ENCODE measurements around the gene CD96.

Gene CD96

GRCh38 chr3:111639316-111639715 is 97.3 kb downstream of the CD96 start:
- peaks cover 0 to 3% (median 0%) of the 10 kb centered on the region in 3 experiments for H3K27me3 ChIP-seq (ENCODE audit: control insufficient read depth in 3 of 3, insufficient read depth in 3 of 3, low read depth in 1 of 3, low read length in 3 of 3)
- H4K91ac ChIP-seq (ENCODE audit: low read depth, low read length, poor library complexity): no peak overlapping the region
- H3K4me3 ChIP-seq (ENCODE audit: low read length in 2 of 2): no peak overlapping the region
- no peak overlapping the region for H3K4me2 ChIP-seq (ENCODE audit: insufficient read depth, low read length, poor library complexity, severe bottlenecking)
- H2AK5ac ChIP-seq (ENCODE audit: low read depth, low read length): no peak overlapping the region
- H3K23ac ChIP-seq (ENCODE audit: low read depth, low read length, poor library complexity): no peak overlapping the region
- H3K18ac ChIP-seq (ENCODE audit: low read length): no peak overlapping the region
- H3K14ac ChIP-seq (ENCODE audit: low read length): no peak overlapping the region
- H2BK15ac ChIP-seq (ENCODE audit: low read length): no peak overlapping the region
- peaks cover 2 to 5% of the 10 kb centered on the region in 2 donors for H3K4me1 ChIP-seq (ENCODE audit: control insufficient read depth in 2 of 2, insufficient read depth in 1 of 2, low read depth in 1 of 2, low read length in 2 of 2)
- no peak overlapping the region for H3K27ac ChIP-seq (replicated peaks; ENCODE audit: low read length)
- no peak overlapping the region for H2BK120ac ChIP-seq (ENCODE audit: low read depth, low read length)
- H3K36me3 ChIP-seq (replicated peaks in 1 of 2; ENCODE audit: control insufficient read depth in 2 of 2, insufficient read depth in 2 of 2, low read length in 2 of 2): no peaks in the 10 kb centered on the region
- no peak overlapping the region for H2BK12ac ChIP-seq (ENCODE audit: low read length)
- H3K9me3 ChIP-seq (replicated peaks in 1 of 2; ENCODE audit: control insufficient read depth in 2 of 2, insufficient read depth in 1 of 2, low read depth in 1 of 2, low read length in 2 of 2): no peaks in the 10 kb centered on the region
- WGBS, 2 donors (ENCODE audit: extremely low coverage in 2 of 2, insufficient read length in 2 of 2, insufficient replicate concordance in 1 of 2): no CpG with 5 or more reads among the region's 4 CpGs
- no peaks in the 10 kb centered on the region for H3K79me1 ChIP-seq (ENCODE audit: low read depth, low read length)
- H3K4ac ChIP-seq (ENCODE audit: low read length): no peak overlapping the region
- DNase-seq (ENCODE audit: low spot score): no peak
- no peak overlapping the region for H2BK5ac ChIP-seq (ENCODE audit: low read length)
- H4K8ac ChIP-seq (ENCODE audit: low read depth, low read length): no peak overlapping the region
- no peak overlapping the region for H3K9ac ChIP-seq (ENCODE audit: low read depth, low read length, poor library complexity)
- H2AFZ ChIP-seq (ENCODE audit: low read length): no peak overlapping the region

- H3K4me2 ChIP-seq (ENCODE audit: insufficient read depth, low read length, poor library complexity, severe bottlenecking): no peak overlapping the region
- H2AFZ ChIP-seq (ENCODE audit: low read length): no peak overlapping the region
- no peak overlapping the region for H4K8ac ChIP-seq (ENCODE audit: low read depth, low read length)
- H3K4me3 ChIP-seq (ENCODE audit: low read length in 2 of 2): no peak overlapping the region
- peaks cover 0 to 3% of the 10 kb centered on the region in 2 donors for H3K4me1 ChIP-seq (ENCODE audit: control insufficient read depth in 2 of 2, insufficient read depth in 1 of 2, low read depth in 1 of 2, low read length in 2 of 2)
- no peaks in the 10 kb centered on the region for H3K9me3 ChIP-seq (replicated peaks in 1 of 2; ENCODE audit: control insufficient read depth in 2 of 2, insufficient read depth in 1 of 2, low read depth in 1 of 2, low read length in 2 of 2)
- no peaks in the 10 kb centered on the region for H3K27me3 ChIP-seq (ENCODE audit: control insufficient read depth in 3 of 3, insufficient read depth in 3 of 3, low read depth in 1 of 3, low read length in 3 of 3)
- no peak overlapping the region for H3K14ac ChIP-seq (ENCODE audit: low read length)
- no peak overlapping the region for H2BK15ac ChIP-seq (ENCODE audit: low read length)
- H3K27ac ChIP-seq (replicated peaks; ENCODE audit: low read length): no peak overlapping the region
- H3K4ac ChIP-seq (ENCODE audit: low read length): no peak overlapping the region
- H3K79me1 ChIP-seq (ENCODE audit: low read depth, low read length): no peaks in the 10 kb centered on the region
- H3K36me3 ChIP-seq (replicated peaks in 1 of 2; ENCODE audit: control insufficient read depth in 2 of 2, insufficient read depth in 2 of 2, low read length in 2 of 2): no peaks in the 10 kb centered on the region
- H2BK5ac ChIP-seq (ENCODE audit: low read length): no peak overlapping the region
- no peak overlapping the region for H4K91ac ChIP-seq (ENCODE audit: low read depth, low read length, poor library complexity)
- H2BK120ac ChIP-seq (ENCODE audit: low read depth, low read length): no peak overlapping the region
- H2AK5ac ChIP-seq (ENCODE audit: low read depth, low read length): no peak overlapping the region
- H2BK12ac ChIP-seq (ENCODE audit: low read length): no peak overlapping the region
- no peak for DNase-seq (ENCODE audit: low spot score)
- no peak overlapping the region for H3K18ac ChIP-seq (ENCODE audit: low read length)
- no peak overlapping the region for H3K9ac ChIP-seq (ENCODE audit: low read depth, low read length, poor library complexity)
- WGBS, 2 donors (ENCODE audit: extremely low coverage in 2 of 2, insufficient read length in 2 of 2, insufficient replicate concordance in 1 of 2): no CpG with 5 or more reads among the region's 3 CpGs
- H3K23ac ChIP-seq (ENCODE audit: low read depth, low read length, poor library complexity): no peak overlapping the region
Measured at GRCh38 chr3:111648991-111649579, 107.1 kb downstream of the CD96 start.

- WGBS, 2 donors (ENCODE audit: extremely low coverage in 2 of 2, insufficient read length in 2 of 2, insufficient replicate concordance in 1 of 2): no CpG with 5 or more reads among the region's 4 CpGs
- no peak overlapping the region for H3K4me3 ChIP-seq (ENCODE audit: low read length in 2 of 2)
- H3K4ac ChIP-seq (ENCODE audit: low read length): no peak overlapping the region
- H4K8ac ChIP-seq (ENCODE audit: low read depth, low read length): no peak overlapping the region
- H3K18ac ChIP-seq (ENCODE audit: low read length): no peak overlapping the region
- no peak overlapping the region for H3K9ac ChIP-seq (ENCODE audit: low read depth, low read length, poor library complexity)
- H3K27ac ChIP-seq (replicated peaks; ENCODE audit: low read length): no peak overlapping the region
- H3K36me3 ChIP-seq (replicated peaks in 1 of 2; ENCODE audit: control insufficient read depth in 2 of 2, insufficient read depth in 2 of 2, low read length in 2 of 2): no peaks in the 10 kb centered on the region
- no peak overlapping the region for H3K23ac ChIP-seq (ENCODE audit: low read depth, low read length, poor library complexity)
- no peak overlapping the region for H2BK15ac ChIP-seq (ENCODE audit: low read length)
- DNase-seq (ENCODE audit: low spot score): no peak
- H2AK5ac ChIP-seq (ENCODE audit: low read depth, low read length): no peak overlapping the region
- no peak overlapping the region for H4K91ac ChIP-seq (ENCODE audit: low read depth, low read length, poor library complexity)
- H2BK12ac ChIP-seq (ENCODE audit: low read length): no peak overlapping the region
- no peaks in the 10 kb centered on the region for H3K27me3 ChIP-seq (ENCODE audit: control insufficient read depth in 3 of 3, insufficient read depth in 3 of 3, low read depth in 1 of 3, low read length in 3 of 3)
- H2AFZ ChIP-seq (ENCODE audit: low read length): no peak overlapping the region
- H3K4me2 ChIP-seq (ENCODE audit: insufficient read depth, low read length, poor library complexity, severe bottlenecking): no peak overlapping the region
- peaks cover 0 to 3% of the 10 kb centered on the region in 2 donors for H3K4me1 ChIP-seq (ENCODE audit: control insufficient read depth in 2 of 2, insufficient read depth in 1 of 2, low read depth in 1 of 2, low read length in 2 of 2)
- no peaks in the 10 kb centered on the region for H3K79me1 ChIP-seq (ENCODE audit: low read depth, low read length)
- no peaks in the 10 kb centered on the region for H3K9me3 ChIP-seq (replicated peaks in 1 of 2; ENCODE audit: control insufficient read depth in 2 of 2, insufficient read depth in 1 of 2, low read depth in 1 of 2, low read length in 2 of 2)
- H3K14ac ChIP-seq (ENCODE audit: low read length): no peak overlapping the region
- H2BK5ac ChIP-seq (ENCODE audit: low read length): no peak overlapping the region
- H2BK120ac ChIP-seq (ENCODE audit: low read depth, low read length): no peak overlapping the region
Measured at GRCh38 chr3:111650378-111651275, 108.6 kb downstream of the CD96 start.

- H3K9ac ChIP-seq (ENCODE audit: low read depth, low read length, poor library complexity): no peak overlapping the region
- H3K79me1 ChIP-seq (ENCODE audit: low read depth, low read length): no peaks in the 10 kb centered on the region
- no peak overlapping the region for H3K4me3 ChIP-seq (ENCODE audit: low read length in 2 of 2)
- no peak overlapping the region for H3K27ac ChIP-seq (replicated peaks; ENCODE audit: low read length)
- no peak overlapping the region for H2BK12ac ChIP-seq (ENCODE audit: low read length)
- no CpG with 5 or more reads among the region's 6 CpGs for WGBS, 2 donors (ENCODE audit: extremely low coverage in 2 of 2, insufficient read length in 2 of 2, insufficient replicate concordance in 1 of 2)
- H2AK5ac ChIP-seq (ENCODE audit: low read depth, low read length): no peak overlapping the region
- no peak overlapping the region for H3K18ac ChIP-seq (ENCODE audit: low read length)
- H4K8ac ChIP-seq (ENCODE audit: low read depth, low read length): no peak overlapping the region
- no peak overlapping the region for H2BK5ac ChIP-seq (ENCODE audit: low read length)
- no peak overlapping the region for H3K4me2 ChIP-seq (ENCODE audit: insufficient read depth, low read length, poor library complexity, severe bottlenecking)
- no peak overlapping the region for H4K91ac ChIP-seq (ENCODE audit: low read depth, low read length, poor library complexity)
- H2AFZ ChIP-seq (ENCODE audit: low read length): no peak overlapping the region
- H3K4ac ChIP-seq (ENCODE audit: low read length): no peak overlapping the region
- H3K36me3 ChIP-seq (replicated peaks in 1 of 2; ENCODE audit: control insufficient read depth in 2 of 2, insufficient read depth in 2 of 2, low read length in 2 of 2): no peaks in the 10 kb centered on the region
- no peak overlapping the region for H2BK120ac ChIP-seq (ENCODE audit: low read depth, low read length)
- no peak overlapping the region for H2BK15ac ChIP-seq (ENCODE audit: low read length)
- H3K9me3 ChIP-seq (replicated peaks in 1 of 2; ENCODE audit: control insufficient read depth in 2 of 2, insufficient read depth in 1 of 2, low read depth in 1 of 2, low read length in 2 of 2): no peaks in the 10 kb centered on the region
- H3K23ac ChIP-seq (ENCODE audit: low read depth, low read length, poor library complexity): no peak overlapping the region
- no peak for DNase-seq (ENCODE audit: low spot score)
- no peak overlapping the region for H3K14ac ChIP-seq (ENCODE audit: low read length)
- no peaks in the 10 kb centered on the region for H3K27me3 ChIP-seq (ENCODE audit: control insufficient read depth in 3 of 3, insufficient read depth in 3 of 3, low read depth in 1 of 3, low read length in 3 of 3)
- H3K4me1 ChIP-seq (ENCODE audit: control insufficient read depth in 2 of 2, insufficient read depth in 1 of 2, low read depth in 1 of 2, low read length in 2 of 2): peaks cover 0 to 3% of the 10 kb centered on the region in 2 donors
Measured at GRCh38 chr3:111652492-111653180, 110.6 kb downstream of the CD96 start.
